K562 (cell line): ENCODE data around the gene LIN9. TPM values are rescaled to one million over a fixed set of nuclear protein-coding genes. Genes with fewer than 3 reads are reported as not detected.
A peak's percentile ranks its signal among the peaks of the same experiment; 100 is the strongest.

Experiments
- ATAC-seq: fragments of 200-7000 bp; cut with Tn5 transposase; 3 replicates; pipeline ENCODE4 v1.9.1; 2020; ENCODE audit warnings: moderate library complexity
- BruUV-seq: library from RNA; stranded (reverse); fragments of 400-500 nt; replicated peaks from 2 replicates; lab custom pipeline; 2021; lab: Mats Ljungman, UMichigan
- CTCF ChIA-PET: fragments of 300-600 bp; formaldehyde crosslinking; extraction: SDS; loops from one replicate; lab custom pipeline; 2021; ENCODE audit warnings: low intra/inter-chr PET ratio; lab: Yijun Ruan, JAX
- POLR2A ChIA-PET: fragments of 300-600, 350-650 bp; sonication (Branson Sonifier 250); formaldehyde crosslinking; extraction: SDS; loops from one replicate; lab custom pipeline; 2021; ENCODE audit warnings: antibody characterized with exemption, inconsistent platforms; lab: Yijun Ruan, JAX
- DNase-seq, 4 experiments: peaks; one replicate each; pipeline versions ENCODE4 v3.0.0 to v3.0.0-alpha.2; 2011 to 2018; ENCODE audit warnings: low spot score in 3 of 4, mixed read lengths in 3 of 4; ENCODE audit errors: extremely low read depth in 1 of 4
- FAIRE-seq: peaks from 2 replicates; lab custom pipeline; 2011; peaks lifted over from hg19 to GRCh38; lab: Jason Lieb, UNC
- H2AFZ ChIP-seq: 2 replicates; pipeline ENCODE4 v1.6.0; 2011; ENCODE audit warnings: low read depth, low read length, control low read depth, inconsistent platforms
- H3K27ac ChIP-seq: fragments of 200-600 bp; 3 replicates; pipeline ENCODE4 v1.8.0; 2011; ENCODE audit warnings: low read depth, mild to moderate bottlenecking, control low read depth, inconsistent platforms, low read length, moderate library complexity, mixed read lengths; ENCODE audit errors: extremely low read depth
- H3K27me3 ChIP-seq, 2 experiments: fragments of 300-600 bp in 1 of 2; 2 replicates in 1 of 2; 3 replicates in 1 of 2; pipeline versions ENCODE4 v1.6.0 to v1.8.0; 2011; ENCODE audit warnings: inconsistent platforms in 2 of 2, low read length in 2 of 2, mild to moderate bottlenecking in 1 of 2, mixed read lengths in 1 of 2, moderate library complexity in 1 of 2; ENCODE audit not compliant: control insufficient read depth in 2 of 2, insufficient read depth in 2 of 2
- H3K36me3 ChIP-seq: fragments of 300-600 bp; 3 replicates; pipeline ENCODE4 v1.8.0; 2011; ENCODE audit warnings: mild to moderate bottlenecking, low read length, inconsistent platforms; ENCODE audit not compliant: control insufficient read depth, insufficient read depth
- H3K4me1 ChIP-seq, 2 experiments: fragments of 200-600 bp in 1 of 2; replicated peaks in 1 of 2; 2 replicates in 1 of 2; 3 replicates in 1 of 2; pipeline versions ENCODE4 v1.5.1 to v1.8.0; 2011; ENCODE audit warnings: inconsistent platforms in 2 of 2, low read length in 2 of 2, mild to moderate bottlenecking in 1 of 2, mixed read lengths in 1 of 2, moderate library complexity in 1 of 2; ENCODE audit not compliant: control insufficient read depth in 2 of 2, insufficient read depth in 2 of 2
- H3K4me2 ChIP-seq: 2 replicates; pipeline ENCODE4 v1.6.1; 2011; ENCODE audit warnings: low read length, control low read depth, inconsistent platforms, mixed read lengths; ENCODE audit not compliant: insufficient read depth
- H3K4me3 ChIP-seq: fragments of 200-600 bp; sonication (generic), shearing (Covaris generic); 2 replicates; pipeline ENCODE4 v1.5.1; 2016; ENCODE audit warnings: control low read depth, inconsistent platforms
- H3K79me2 ChIP-seq: fragments of 200-600 bp; 3 replicates; pipeline ENCODE4 v1.8.0; 2011; ENCODE audit warnings: low read length, inconsistent platforms; ENCODE audit not compliant: control insufficient read depth, insufficient read depth
- H3K9ac ChIP-seq, 2 experiments: 2 replicates each; pipeline versions ENCODE4 v1.6.0 to v1.6.1; 2011; ENCODE audit warnings: low read depth in 2 of 2, low read length in 2 of 2, control low read depth in 1 of 2, inconsistent platforms in 1 of 2, mild to moderate bottlenecking in 1 of 2, mixed read lengths in 1 of 2; ENCODE audit not compliant: insufficient read depth in 1 of 2
- H3K9me1 ChIP-seq: one replicate; pipeline ENCODE4 v1.6.0; 2011; ENCODE audit warnings: inconsistent platforms, mild to moderate bottlenecking, low read length, moderate library complexity; ENCODE audit not compliant: control insufficient read depth, insufficient read depth
- H3K9me3 ChIP-seq: replicated peaks from 2 replicates; pipeline ENCODE4 v1.5.1; 2011; ENCODE audit warnings: low read depth, low read length, inconsistent platforms; ENCODE audit not compliant: control insufficient read depth, insufficient read depth
- H4K20me1 ChIP-seq: replicated peaks from 2 replicates; pipeline ENCODE4 v1.6.1; 2011; ENCODE audit warnings: low read length, inconsistent platforms, mixed read lengths; ENCODE audit not compliant: control insufficient read depth, insufficient read depth
- BHLHE40 ChIP-seq: IDR thresholded peaks from 2 replicates; pipeline ENCODE4 v1.6.1; 2011; ENCODE audit warnings: low read length, improper control_type of control experiment
- MEF2D ChIP-seq: conservative IDR thresholded peaks from 2 replicates; pipeline ENCODE4 v1.6.1; 2016; ENCODE audit warnings: low read depth, missing genetic modification characterization, missing compliant biosample characterization
- ZNF76 ChIP-seq: fragments of 250-450 bp; sonication (Bioruptor Pico); IDR thresholded peaks from 2 replicates; pipeline ENCODE4 v1.4.0; 2020; ENCODE audit warnings: mild to moderate bottlenecking, moderate library complexity, borderline replicate concordance
- WGBS: fragments of 100-300 bp; shearing (Covaris generic); methylation state at CpG from one replicate; pipeline ENCODE4 v1.1.6; 2016; ENCODE audit warnings: low coverage, mixed read lengths; ENCODE audit not compliant: insufficient coverage; ENCODE audit errors: missing lambda C conversion rate; 5-methylcytosine and 5-hydroxymethylcytosine counted together
- in situ Hi-C: fragments of 300-500 bp; cut with MboI; formaldehyde crosslinking; loops from 4 replicates; pipeline ENCODE4 v1.15.0; 2018; ENCODE audit warnings: inconsistent platforms, mixed read lengths
- intact Hi-C: fragments of 100-400 bp; cut with micrococcal nuclease; formaldehyde crosslinking; loops from 2 replicates; pipeline ENCODE4 v1.14.2; 2022
- polyA plus RNA-seq, 8 experiments: library from polyadenylated mRNA; depleted of rRNA in 4 of 8; stranded (reverse) in 5 of 8; unstranded in 3 of 8; fragments of >200 nt; fragmentation: Nextera tagmentation in 2 of 8; fragmentation: Illumina TruSeq in 1 of 8; extraction: Ambion mirVana in 2 of 8; extraction: Trizol in 1 of 8; gene quantifications; 2 replicates each; pipeline versions ENCODE4 v1.2.1 to v1.2.3, GENCODE V29; 2011 to 2014; ENCODE audit warnings: inconsistent platforms in 1 of 8, missing spikeins in 1 of 8
- total RNA-seq, 7 experiments: library from RNA; depleted of rRNA in 6 of 7; stranded (reverse); fragments of >200 nt in 6 of 7; fragmentation: Illumina TruSeq in 2 of 7; extraction: Trizol in 2 of 7; gene quantifications; 2 replicates each; pipeline versions ENCODE4 v1.2.1 to v1.2.3, GENCODE V29; 2011 to 2021; ENCODE audit warnings: low replicate concordance in 1 of 7

The LIN9 gene
- total and polyA plus RNA-seq, 9 of the 15 experiments (the other 6 are each of a cell fraction or from before 2014, with no cell fraction given), result 18.8 to 33.0 (median 25.5) TPM

DNA sequence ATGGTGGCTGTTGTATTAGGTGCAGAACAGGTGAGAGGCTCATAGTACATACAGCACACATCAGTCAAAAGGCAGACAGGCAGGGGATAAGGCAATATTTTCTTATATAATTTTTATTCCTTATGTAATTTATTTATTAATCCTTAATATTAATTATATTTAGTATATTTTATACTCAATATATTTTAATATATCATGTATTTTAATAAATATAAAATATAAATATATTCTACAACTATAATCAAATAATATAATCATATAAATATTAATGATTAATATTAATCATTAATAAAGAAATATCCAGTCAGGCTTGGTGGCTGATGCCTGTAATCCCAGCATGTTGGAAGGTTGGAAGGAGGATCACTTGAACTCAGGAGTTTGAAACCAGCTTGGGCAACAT lies 104.8 kb downstream of the LIN9 start:
- Histone ChIP-seq H3K36me3 (no peaks in the 10 kb centered on the region), H3K4me3 (no peak overlapping the region), H3K79me2 (no peaks in the 10 kb centered on the region), H3K4me2 (no peak overlapping the region), H3K9me3 (no peaks in the 10 kb centered on the region), H4K20me1 (no peaks in the 10 kb centered on the region), H2AFZ (no peak overlapping the region), H3K9me1 (no peaks in the 10 kb centered on the region), H3K4me1 (peaks cover 0 to 1% of the 10 kb centered on the region in 2 experiments; a peak in 1 of 5 replicates), H3K9ac (no peak overlapping the region), H3K27ac (no peak overlapping the region), H3K27me3 (peaks cover 13% of the 10 kb centered on the region in 2 experiments; a peak in 4 of 5 replicates)
- POLR2A ChIA-PET, result interaction anchor here (0.7 to 0.9 kb wide), 2 partner anchors 10 to 515 kb away, joined by 3 read pairs; no protein-coding TSS in a partner anchor
- no peak for DNase-seq
- no TSS peak for BruUV-seq
- in situ Hi-C loops (no loop called here), intact Hi-C loops (loop anchor here (5.0 kb wide), 1 partner anchor 203 kb away; the partner anchor contains the start of gene PARP1)
- no peak for FAIRE-seq
- TF ChIP-seq ZNF76 (CRISPR knock-in tag), result no peak
- ATAC-seq, result no peak
- CTCF ChIA-PET, result no interaction called here

DNA sequence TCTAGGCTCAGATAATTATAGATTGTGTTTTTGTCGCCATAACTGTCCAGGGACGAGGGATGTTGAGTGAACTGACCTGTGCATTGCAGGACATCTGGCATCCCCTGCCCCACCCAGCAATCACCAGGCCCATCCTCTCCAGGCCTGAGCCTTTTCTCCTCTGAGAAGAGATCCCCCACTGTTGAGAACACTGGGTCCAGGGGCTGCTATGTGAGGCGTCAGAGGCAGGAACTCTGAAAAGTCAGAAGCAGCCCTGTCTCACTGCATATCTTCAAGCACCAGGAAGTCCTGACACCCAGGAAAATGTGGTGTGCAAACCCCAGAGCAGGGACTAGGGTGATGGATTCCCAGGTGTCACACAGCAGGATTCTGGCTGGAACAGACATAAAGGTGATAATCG lies 105.3 kb downstream of the LIN9 start:
- FAIRE-seq, result no peak
- H2AFZ ChIP-seq, result peak overlapping the region; percentile 35

More for the DNA sequence above, 105.3 kb downstream of the LIN9 start:
- no peak overlapping the region for H3K27ac ChIP-seq
- ATAC-seq (peak; percentile 12), DNase-seq (no peak)
- 7% methylated on average over 4 of the region's 4 CpGs for WGBS
- H3K9me3 ChIP-seq, result no peaks in the 10 kb centered on the region
- in situ Hi-C loops (no loop called here), intact Hi-C loops (loop anchor here (5.0 kb wide), 1 partner anchor 204 kb away; the partner anchor contains the start of gene PARP1)
- no TSS peak for BruUV-seq
- POLR2A ChIA-PET, result no interaction called here
- H3K27me3 ChIP-seq, result peaks cover 7 to 8% of the 10 kb centered on the region in 2 experiments; a peak in 4 of 5 replicates
- H3K36me3 ChIP-seq, result no peaks in the 10 kb centered on the region
- no peaks in the 10 kb centered on the region for H3K79me2 ChIP-seq
- H3K4me1 ChIP-seq, result no peaks in the 10 kb centered on the region
- H4K20me1 ChIP-seq, result no peaks in the 10 kb centered on the region
- H3K9me1 ChIP-seq, result no peaks in the 10 kb centered on the region
- TF ChIP-seq MEF2D (tag), result no peak
- TF ChIP-seq BHLHE40, result 0 out of 2 replicates have a peak, but pooled peaks have one; percentile 5
- H3K4me3 ChIP-seq, result no peak overlapping the region
- H3K4me2 ChIP-seq, result no peak overlapping the region
- CTCF ChIA-PET, result no interaction called here
- H3K9ac ChIP-seq, result no peak overlapping the region
